ENCODE data around the gene SEMA5B.

Gene SEMA5B

GRCh38 chr3:123025642-123026521, 1.7 kb downstream of the SEMA5B start:
- DNase-seq (ENCODE audit: low spot score): no peak

GRCh38 chr3:123024056-123024455, 3.5 kb downstream of the SEMA5B start:
- no peak for DNase-seq (ENCODE audit: low spot score)

- no peak for DNase-seq (ENCODE audit: low spot score)
These were observed 5.5 kb downstream of the SEMA5B start for GRCh38 chr3:123021996-123022510.

GRCh38 chr3:123021388-123021787, 6.2 kb downstream of the SEMA5B start:
- no peak for DNase-seq (ENCODE audit: low spot score)

DNA sequence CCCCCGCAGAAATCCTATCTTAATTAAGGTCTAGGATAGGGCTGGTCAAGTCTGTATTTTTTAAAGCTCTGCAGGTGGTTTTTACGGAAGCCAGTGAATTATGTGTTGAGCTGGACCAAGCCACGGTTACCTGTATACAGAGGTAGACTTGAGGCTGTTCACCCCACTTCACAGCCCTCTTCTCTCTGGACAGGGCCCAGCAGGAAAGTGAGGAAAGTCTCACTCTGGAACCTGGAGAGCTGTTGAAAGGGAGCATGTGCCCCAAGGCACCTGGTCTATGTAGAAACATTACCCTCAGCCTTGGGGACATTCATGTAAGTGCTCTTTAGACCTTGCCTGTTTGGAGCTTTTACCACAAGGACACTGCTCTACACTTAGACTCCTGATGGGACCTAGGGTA, 6.9 kb downstream of the SEMA5B start:
- DNase-seq (ENCODE audit: low spot score): no peak

DNA sequence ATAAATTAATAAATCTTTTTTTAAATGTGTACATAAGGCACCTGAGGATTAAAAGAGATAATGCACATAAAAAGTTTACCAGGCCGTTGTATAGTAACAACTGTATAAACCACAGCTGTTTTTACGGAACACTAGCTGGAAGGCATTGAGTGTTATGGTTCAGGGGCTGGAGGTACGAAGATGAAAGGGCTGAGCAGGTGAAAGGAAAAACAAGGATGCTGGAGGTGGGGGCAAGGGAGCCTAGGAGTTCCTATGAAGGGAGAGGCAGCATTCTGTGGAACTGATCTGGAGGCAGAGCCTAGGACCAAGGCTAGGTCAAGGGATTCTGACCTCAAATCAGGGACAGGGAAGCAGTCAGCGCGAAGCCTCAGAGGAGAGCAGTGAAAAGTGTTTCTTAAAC, 8.0 kb downstream of the SEMA5B start:
- no peak for DNase-seq (ENCODE audit: low spot score)

GRCh38 chr3:123019161-123019560, 8.4 kb downstream of the SEMA5B start:
- no peak for DNase-seq (ENCODE audit: low spot score)

DNA sequence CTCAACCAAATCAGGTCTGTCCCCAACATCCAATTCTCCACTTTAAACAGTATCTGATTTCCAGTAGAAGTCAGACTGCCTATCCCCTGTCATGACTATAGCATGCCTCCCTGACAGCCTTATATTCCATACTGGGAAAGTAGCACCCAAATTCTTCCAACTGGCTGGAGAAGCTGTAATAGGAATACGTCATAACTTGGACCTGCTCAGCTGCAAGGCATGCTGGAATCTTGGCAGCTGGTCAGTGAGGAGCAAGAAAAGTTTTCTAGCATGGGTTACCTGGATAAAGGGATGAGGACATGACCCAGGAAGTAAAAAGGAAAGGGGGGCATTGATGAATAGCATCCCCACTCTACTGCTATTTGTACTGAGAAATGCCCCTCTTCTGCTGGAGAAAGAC, 8.9 kb downstream of the SEMA5B start:
- DNase-seq (ENCODE audit: low spot score): no peak

GRCh38 chr3:123015596-123015995, 12.0 kb downstream of the SEMA5B start:
- DNase-seq (ENCODE audit: low spot score): no peak

DNA sequence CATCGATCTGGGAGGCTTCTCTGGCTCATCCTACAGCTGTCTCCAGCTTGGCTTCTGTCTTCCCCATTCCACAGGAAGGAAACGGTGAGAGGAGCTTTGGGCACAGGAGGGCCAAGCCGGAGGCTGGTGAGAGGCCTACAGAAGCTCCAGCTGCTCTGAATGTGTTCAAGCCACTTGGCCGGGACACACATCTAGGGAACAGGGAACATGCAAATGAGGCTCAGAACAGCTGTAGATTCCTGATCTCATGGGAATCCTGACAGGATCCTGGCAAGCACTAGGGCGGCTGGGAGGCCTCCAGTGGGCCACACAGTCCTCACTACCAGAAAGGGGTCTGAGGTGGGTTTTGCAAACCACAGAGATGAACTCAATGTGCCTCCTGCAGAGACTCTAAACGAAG, 13.7 kb downstream of the SEMA5B start:
- DNase-seq (ENCODE audit: low spot score): no peak

GRCh38 chr3:123012652-123013051, 14.9 kb downstream of the SEMA5B start:
- DNase-seq (ENCODE audit: low spot score): no peak

- no peak for DNase-seq (ENCODE audit: low spot score)
These were observed 16.1 kb downstream of the SEMA5B start for GRCh38 chr3:123011447-123011846.

DNA sequence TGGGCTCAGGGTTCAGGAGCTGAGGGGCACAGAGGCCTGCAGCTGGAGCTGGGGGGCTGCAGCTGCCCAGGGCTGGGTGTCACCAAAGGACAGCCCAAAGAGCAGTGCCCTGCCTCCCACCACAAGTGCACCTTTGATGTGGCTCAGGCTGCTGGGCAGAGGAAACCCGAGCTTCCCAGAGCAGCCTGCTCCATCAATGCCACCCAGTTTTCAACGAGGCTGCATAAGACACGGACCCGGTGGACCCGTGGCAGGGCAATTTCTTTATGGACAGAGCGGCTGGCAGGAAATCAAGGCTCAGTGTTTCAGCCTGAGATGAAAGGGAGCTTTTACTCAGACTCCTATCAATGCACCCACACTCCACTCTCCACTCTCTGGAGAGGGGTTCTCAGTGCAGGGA, 18.7 kb downstream of the SEMA5B start:
- DNase-seq (ENCODE audit: low spot score): no peak

DNA sequence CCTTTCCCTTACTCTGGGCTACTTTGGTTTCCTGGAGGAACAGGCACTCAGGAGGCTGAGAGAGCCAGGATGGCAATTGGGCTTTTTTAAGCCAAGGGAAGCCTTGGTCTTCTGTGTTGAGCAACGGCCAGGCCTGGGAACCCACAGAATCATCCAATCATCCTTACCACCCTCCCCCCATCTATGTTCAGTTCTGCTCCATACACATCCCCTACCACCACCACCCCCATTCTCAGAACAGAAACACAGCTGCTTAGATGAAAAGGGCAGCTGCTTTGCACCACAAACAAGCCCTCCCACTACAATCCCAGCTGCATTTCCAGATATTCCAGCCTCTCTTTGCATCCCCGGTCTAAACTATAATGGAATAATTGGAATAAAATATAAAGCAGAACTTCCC, 21.0 kb downstream of the SEMA5B start:
- no peak for DNase-seq (ENCODE audit: low spot score)

- DNase-seq (ENCODE audit: low spot score): no peak
These were observed 22.3 kb downstream of the SEMA5B start for GRCh38 chr3:123005291-123005690.

DNA sequence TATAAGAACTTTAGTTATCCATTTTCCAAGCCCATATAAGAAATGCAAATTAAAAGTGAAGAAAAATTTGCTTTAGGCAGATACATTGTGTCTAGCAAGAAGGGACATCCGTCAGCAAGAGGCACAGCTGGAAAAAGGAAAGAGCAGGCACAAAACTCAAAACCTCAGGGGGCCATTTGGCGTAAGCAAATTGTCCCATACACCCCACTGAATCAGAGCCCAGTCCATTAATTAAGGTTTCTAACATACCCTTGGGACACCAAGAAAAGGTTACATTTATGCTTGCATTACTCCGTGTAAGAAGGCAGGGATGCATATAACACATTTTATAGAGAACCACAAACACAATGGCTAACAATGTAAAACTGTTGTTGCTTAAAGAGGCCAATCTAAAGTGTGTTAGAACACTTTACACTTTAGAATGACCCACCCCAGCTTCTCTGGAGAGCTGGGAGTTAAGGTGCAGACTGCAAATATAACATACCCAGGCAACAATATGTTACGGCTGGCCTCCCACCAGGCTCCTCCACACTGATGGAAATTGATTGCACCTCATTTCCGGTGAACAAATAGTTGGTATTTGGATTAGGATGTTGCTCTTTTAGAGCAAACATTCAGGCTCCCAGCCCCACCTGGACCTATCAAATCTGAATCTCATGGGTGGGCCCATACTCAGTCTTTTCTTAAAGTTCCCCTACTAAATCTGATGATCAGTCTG, 23.2 kb downstream of the SEMA5B start:
- DNase-seq (ENCODE audit: low spot score): no peak

- no peak for DNase-seq (ENCODE audit: low spot score)
These were observed 24.6 kb downstream of the SEMA5B start for GRCh38 chr3:123002749-123003497.

DNA sequence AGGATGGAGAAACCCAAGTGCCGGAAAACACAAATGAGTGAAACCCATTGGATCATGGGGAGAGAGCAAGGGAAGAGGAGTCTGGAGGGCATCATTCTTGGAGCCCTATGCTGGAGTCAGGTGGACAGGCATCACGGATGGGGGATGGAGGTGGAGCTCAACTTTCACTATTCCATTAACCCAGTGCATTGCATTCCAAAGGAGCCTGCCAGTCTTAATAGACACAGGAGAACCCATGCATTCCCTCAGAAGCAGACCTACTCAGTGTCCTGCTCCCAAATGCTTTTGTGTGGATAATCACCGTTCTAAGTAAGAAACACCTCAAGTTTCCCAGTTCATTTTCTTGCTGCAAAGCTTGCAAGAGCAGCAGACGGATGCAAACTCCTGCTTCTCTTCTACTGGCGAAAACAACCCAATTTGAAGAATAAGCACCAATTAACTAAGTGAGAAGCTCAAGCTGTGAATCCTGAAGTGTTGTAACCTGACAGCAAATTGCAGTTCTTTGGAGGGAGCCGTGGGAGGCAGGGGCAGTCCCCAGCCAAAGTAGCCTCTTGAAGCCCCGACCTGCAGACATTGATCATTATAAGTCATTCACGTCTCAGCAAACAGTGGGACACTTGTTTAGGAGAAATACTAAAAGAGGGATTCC, 25.3 kb downstream of the SEMA5B start:
- DNase-seq (ENCODE audit: low spot score): no peak

DNA sequence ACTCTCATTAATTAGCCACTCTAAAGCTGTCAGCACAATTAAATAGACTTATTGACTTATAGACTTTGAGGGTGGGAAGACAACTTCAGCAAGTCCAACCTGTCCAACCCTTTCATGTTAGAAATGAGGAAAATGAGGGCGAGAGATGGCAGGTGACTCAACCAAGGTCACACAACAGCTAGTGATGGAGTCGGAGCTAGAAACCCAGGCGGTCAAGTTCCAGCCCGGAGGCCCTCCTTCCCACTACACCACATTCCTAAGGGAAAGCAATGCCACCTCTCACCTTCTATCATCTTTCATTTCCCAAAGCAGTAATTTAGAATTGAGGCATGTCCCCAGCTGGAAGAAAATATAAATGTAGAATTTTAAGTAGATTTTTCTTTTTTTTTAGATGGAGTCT, 28.7 kb downstream of the SEMA5B start:
- no peak for DNase-seq (ENCODE audit: low spot score)

- no peak for DNase-seq (ENCODE audit: low spot score)
These were observed 29.4 kb downstream of the SEMA5B start for GRCh38 chr3:122998206-122998605.

GRCh38 chr3:122996038-122996580, 31.5 kb downstream of the SEMA5B start:
- DNase-seq (ENCODE audit: low spot score): no peak

DNA sequence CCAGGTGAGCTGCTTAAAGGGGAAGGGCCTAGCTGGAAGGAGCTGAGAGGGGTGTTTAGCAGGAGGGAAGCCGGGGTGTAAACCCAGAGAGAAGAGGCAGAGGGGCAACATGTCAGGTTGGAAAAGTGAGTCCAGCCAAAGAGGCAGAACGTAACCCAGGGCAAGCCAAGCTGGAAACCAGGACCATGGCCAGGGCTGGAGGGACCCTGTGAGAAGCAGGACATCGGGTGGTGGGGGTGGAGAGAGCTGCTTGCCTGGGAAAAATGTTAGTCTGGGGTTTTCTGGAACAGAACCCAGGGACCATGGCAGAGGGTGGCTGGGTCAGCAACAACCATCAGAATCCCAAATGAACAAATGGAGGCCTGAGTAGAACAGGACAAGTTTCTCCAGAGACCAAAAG, 32.6 kb downstream of the SEMA5B start:
- DNase-seq (ENCODE audit: low spot score): no peak

All from CD4-positive, alpha-beta T cell treated with Interleukin-15 for 4 hours (primary cell).